Heart left ventricle (tissue), 13 donors: ENCODE measurements around the gene SPPL2B.

Experiments used
- POLR2A ChIP-seq, 2 donors: fragments of 450-650 bp; IDR thresholded peaks; one replicate each; pipeline ENCODE4 v1.6.1; 2017; ENCODE audit warnings: antibody characterized with exemption in 2 of 2, mild to moderate bottlenecking in 2 of 2, moderate library complexity in 2 of 2
- TF ChIP-seq, protein P1 (sequence below), 12 donors: fragments of 200-600 bp; sonication (generic) in 4 of 12; IDR thresholded peaks; one replicate each; pipeline versions ENCODE4 v1.5.0 to v1.8.0; 2018 to 2022; ENCODE audit warnings: antibody characterized with exemption in 12 of 12, mild to moderate bottlenecking in 5 of 12
- donor health status: ischemic (EF 13 %, LVEDD 7.1; RV severe dilation, severe dysfunction).
- donor health status: DM: no; HTN: yes; CAD: no.
- donor health status: DM: no; HTN: no; CAD: no.
- donor health status: ischemic (EF 25% LVEDD 6.9; RV normal size, moderate dysfunction).
- donor health status: ischemic (EF 25% LVEDD 5.7; RV mildly dilated, moderate dysfunction).
- donor health status: ischemic (EF 35%, LVEDD 5.7; RV mildly dilated, moderate dysfunction).
- donor health status: nonischemic (EF 11% LVEDD 7.7; RV severe dilation, severe dysfunction).
- donor health status: DM: yes; HTN: yes; CAD: no.
- donor health status: PGD.
- donor health status: ischemic (EF 29% LVEDD 5.4; RV normal size, mild dysfunction).
- donor health status: nonischemic (EF 23%, LVEDD 6.1; RV moderate dilation, normal function).

DNA sequence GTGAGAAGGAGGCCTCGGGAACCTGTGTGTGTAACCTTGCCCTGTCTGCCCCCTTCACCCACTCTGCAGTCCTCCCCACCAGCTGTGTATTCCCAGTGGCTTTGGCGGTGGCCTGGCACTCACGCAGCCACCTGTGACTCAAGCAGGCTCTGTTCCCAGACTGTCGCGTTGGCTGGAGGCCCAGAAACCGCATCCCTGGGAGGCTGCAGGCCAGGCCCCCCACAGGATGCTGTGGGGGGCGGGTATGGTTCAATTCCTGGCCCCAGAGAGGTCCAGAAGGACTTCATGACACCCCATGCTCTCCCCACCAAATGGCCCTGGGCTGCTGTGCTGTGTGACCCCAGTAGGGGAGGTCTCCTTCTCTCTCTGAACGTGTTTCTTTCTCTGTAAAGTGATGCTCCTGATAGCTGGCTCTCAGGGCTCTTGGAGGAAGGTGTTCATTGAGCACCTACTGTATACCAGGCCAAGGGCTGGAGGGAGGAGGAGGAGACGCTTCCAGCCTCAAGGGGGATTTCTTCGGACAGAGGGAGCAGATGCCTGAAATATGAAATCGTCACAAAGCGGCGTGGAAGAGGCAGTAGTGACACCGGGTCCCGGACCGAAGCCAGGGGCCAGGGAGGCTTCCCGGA, 18.6 kb upstream of the SPPL2B start:
- TF ChIP-seq, protein P1, sequence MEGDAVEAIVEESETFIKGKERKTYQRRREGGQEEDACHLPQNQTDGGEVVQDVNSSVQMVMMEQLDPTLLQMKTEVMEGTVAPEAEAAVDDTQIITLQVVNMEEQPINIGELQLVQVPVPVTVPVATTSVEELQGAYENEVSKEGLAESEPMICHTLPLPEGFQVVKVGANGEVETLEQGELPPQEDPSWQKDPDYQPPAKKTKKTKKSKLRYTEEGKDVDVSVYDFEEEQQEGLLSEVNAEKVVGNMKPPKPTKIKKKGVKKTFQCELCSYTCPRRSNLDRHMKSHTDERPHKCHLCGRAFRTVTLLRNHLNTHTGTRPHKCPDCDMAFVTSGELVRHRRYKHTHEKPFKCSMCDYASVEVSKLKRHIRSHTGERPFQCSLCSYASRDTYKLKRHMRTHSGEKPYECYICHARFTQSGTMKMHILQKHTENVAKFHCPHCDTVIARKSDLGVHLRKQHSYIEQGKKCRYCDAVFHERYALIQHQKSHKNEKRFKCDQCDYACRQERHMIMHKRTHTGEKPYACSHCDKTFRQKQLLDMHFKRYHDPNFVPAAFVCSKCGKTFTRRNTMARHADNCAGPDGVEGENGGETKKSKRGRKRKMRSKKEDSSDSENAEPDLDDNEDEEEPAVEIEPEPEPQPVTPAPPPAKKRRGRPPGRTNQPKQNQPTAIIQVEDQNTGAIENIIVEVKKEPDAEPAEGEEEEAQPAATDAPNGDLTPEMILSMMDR (IDR thresholded peaks at IDR 0.05): no peak
- TF ChIP-seq POLR2A (IDR thresholded peaks at IDR 0.05): no peak
